Measurements from ENCODE around the gene FOXO1.

GRCh38 chr13:40706439-40706838 is 40.0 kb upstream of the FOXO1 start:
- TF ChIP-seq CTCF (IDR thresholded peaks at IDR 0.05), result no peak
- no peak for TF ChIP-seq POLR2A (IDR thresholded peaks at IDR 0.05)

Data from esophagus squamous epithelium (tissue), 4 donors.